HUES48 (cell line): ENCODE results near the gene FAM177B.

Experiments used
- H3K27ac ChIP-seq: one replicate; pipeline ENCODE4 v1.7.0; 2013; ENCODE audit warnings: low read depth, low read length, inconsistent platforms
- H3K27me3 ChIP-seq: 2 replicates; pipeline ENCODE4 v1.6.1; 2013; ENCODE audit warnings: mild to moderate bottlenecking, low read length; ENCODE audit not compliant: control insufficient read depth, insufficient read depth
- H3K36me3 ChIP-seq: 2 replicates; pipeline ENCODE4 v1.6.1; 2013; ENCODE audit warnings: low read length; ENCODE audit not compliant: control insufficient read depth, insufficient read depth
- H3K4me1 ChIP-seq: 2 replicates; pipeline ENCODE4 v1.6.1; 2013; ENCODE audit warnings: mild to moderate bottlenecking, low read length; ENCODE audit not compliant: control insufficient read depth, insufficient read depth
- H3K4me3 ChIP-seq: 2 replicates; pipeline ENCODE4 v1.5.1; 2013; ENCODE audit warnings: mild to moderate bottlenecking, low read depth, low read length
- H3K9ac ChIP-seq: 2 replicates; pipeline ENCODE4 v1.6.1; 2013; ENCODE audit warnings: mild to moderate bottlenecking, low read depth, low read length, moderate library complexity
- H3K9me3 ChIP-seq: 2 replicates; pipeline ENCODE4 v1.6.1; 2013; ENCODE audit warnings: low read length; ENCODE audit not compliant: control insufficient read depth, insufficient read depth

The FAM177B gene

GRCh38 chr1:222769181-222769580, 32.2 kb downstream of the FAM177B start:
- H3K9ac ChIP-seq, result no peak overlapping the region
- H3K4me1 ChIP-seq, result no peaks in the 10 kb centered on the region
- no peaks in the 10 kb centered on the region for H3K27me3 ChIP-seq
- no peak overlapping the region for H3K27ac ChIP-seq
- H3K36me3 ChIP-seq, result no peaks in the 10 kb centered on the region
- peaks cover 19% of the 10 kb centered on the region for H3K9me3 ChIP-seq
- H3K4me3 ChIP-seq, result no peak overlapping the region

- Histone ChIP-seq H3K36me3 (no peaks in the 10 kb centered on the region), H3K4me1 (no peaks in the 10 kb centered on the region), H3K9me3 (peaks cover 19% of the 10 kb centered on the region), H3K9ac (no peak overlapping the region), H3K4me3 (no peak overlapping the region), H3K27me3 (no peaks in the 10 kb centered on the region), H3K27ac (no peak overlapping the region)
These were observed 33.1 kb downstream of the FAM177B start for GRCh38 chr1:222769971-222770620.

GRCh38 chr1:222772996-222773379, 36.0 kb downstream of the FAM177B start:
- H3K4me1 ChIP-seq, result no peaks in the 10 kb centered on the region
- no peaks in the 10 kb centered on the region for H3K36me3 ChIP-seq
- no peak overlapping the region for H3K9ac ChIP-seq
- peaks cover 19% of the 10 kb centered on the region for H3K9me3 ChIP-seq
- H3K27me3 ChIP-seq, result no peaks in the 10 kb centered on the region; the same call in 1 of the 2 replicates
- no peak overlapping the region for H3K27ac ChIP-seq
- H3K4me3 ChIP-seq, result no peak overlapping the region

GRCh38 chr1:222777463-222777862, 40.5 kb downstream of the FAM177B start:
- H3K27ac ChIP-seq, result no peak overlapping the region
- no peak overlapping the region for H3K9ac ChIP-seq
- no peaks in the 10 kb centered on the region for H3K9me3 ChIP-seq
- H3K4me1 ChIP-seq, result no peaks in the 10 kb centered on the region
- H3K4me3 ChIP-seq, result no peak overlapping the region
- no peaks in the 10 kb centered on the region for H3K36me3 ChIP-seq
- no peaks in the 10 kb centered on the region; the same call in 1 of the 2 replicates for H3K27me3 ChIP-seq

GRCh38 chr1:222777977-222778376, 41.0 kb downstream of the FAM177B start:
- Histone ChIP-seq H3K4me1 (no peaks in the 10 kb centered on the region), H3K9me3 (no peaks in the 10 kb centered on the region), H3K27ac (no peak overlapping the region), H3K9ac (no peak overlapping the region), H3K4me3 (no peak overlapping the region), H3K27me3 (no peaks in the 10 kb centered on the region; the same call in 1 of the 2 replicates), H3K36me3 (no peaks in the 10 kb centered on the region)

- H3K4me3 ChIP-seq, result no peak overlapping the region
- H3K9ac ChIP-seq, result no peak overlapping the region
- H3K9me3 ChIP-seq, result no peaks in the 10 kb centered on the region
- no peak overlapping the region for H3K27ac ChIP-seq
- no peaks in the 10 kb centered on the region for H3K4me1 ChIP-seq
- H3K36me3 ChIP-seq, result no peaks in the 10 kb centered on the region
- H3K27me3 ChIP-seq, result peaks cover 5% of the 10 kb centered on the region; the same call in 1 of the 2 replicates
These were observed 44.2 kb downstream of the FAM177B start for GRCh38 chr1:222781251-222781650.

GRCh38 chr1:222783051-222783450, 46.0 kb downstream of the FAM177B start:
- Histone ChIP-seq H3K9me3 (no peaks in the 10 kb centered on the region), H3K27me3 (peaks cover 9% of the 10 kb centered on the region; the same call in 1 of the 2 replicates), H3K9ac (no peak overlapping the region), H3K27ac (no peak overlapping the region), H3K36me3 (no peaks in the 10 kb centered on the region), H3K4me1 (no peaks in the 10 kb centered on the region), H3K4me3 (no peak overlapping the region)

- Histone ChIP-seq H3K27me3 (peaks cover 9% of the 10 kb centered on the region; the same call in 1 of the 2 replicates), H3K4me3 (no peak overlapping the region), H3K27ac (no peak overlapping the region)
These were observed 47.4 kb downstream of the FAM177B start for GRCh38 chr1:222784371-222784770.

GRCh38 chr1:222784916-222785315, 47.9 kb downstream of the FAM177B start:
- H3K27ac ChIP-seq, result no peak overlapping the region
- no peaks in the 10 kb centered on the region for H3K9me3 ChIP-seq
- no peaks in the 10 kb centered on the region for H3K36me3 ChIP-seq
- no peaks in the 10 kb centered on the region for H3K4me1 ChIP-seq
- H3K27me3 ChIP-seq, result peaks cover 9% of the 10 kb centered on the region; the same call in 1 of the 2 replicates
- H3K4me3 ChIP-seq, result no peak overlapping the region
- no peak overlapping the region for H3K9ac ChIP-seq

More at GRCh38 chr1:222784371-222784770, 47.4 kb downstream of the FAM177B start:
- no peaks in the 10 kb centered on the region for H3K9me3 ChIP-seq
- no peaks in the 10 kb centered on the region for H3K36me3 ChIP-seq
- no peak overlapping the region for H3K9ac ChIP-seq
- H3K4me1 ChIP-seq, result no peaks in the 10 kb centered on the region

- Histone ChIP-seq H3K27me3 (peaks cover 9% of the 10 kb centered on the region; the same call in 1 of the 2 replicates), H3K36me3 (no peaks in the 10 kb centered on the region), H3K27ac (no peak overlapping the region)
These were observed 48.5 kb downstream of the FAM177B start for GRCh38 chr1:222785529-222785928.

GRCh38 chr1:222786121-222786520, 49.1 kb downstream of the FAM177B start:
- H3K36me3 ChIP-seq, result no peaks in the 10 kb centered on the region
- H3K9ac ChIP-seq, result no peak overlapping the region
- H3K27me3 ChIP-seq, result peaks cover 9% of the 10 kb centered on the region; the same call in 1 of the 2 replicates
- H3K9me3 ChIP-seq, result no peaks in the 10 kb centered on the region
- no peak overlapping the region for H3K27ac ChIP-seq
- H3K4me1 ChIP-seq, result no peaks in the 10 kb centered on the region
- no peak overlapping the region for H3K4me3 ChIP-seq

More at GRCh38 chr1:222785529-222785928, 48.5 kb downstream of the FAM177B start:
- no peak overlapping the region for H3K9ac ChIP-seq
- H3K4me1 ChIP-seq, result no peaks in the 10 kb centered on the region
- H3K4me3 ChIP-seq, result no peak overlapping the region
- H3K9me3 ChIP-seq, result no peaks in the 10 kb centered on the region
